PC-9 (cell line): ENCODE measurements around the gene IL17C. TPM values are rescaled to one million over a fixed set of nuclear protein-coding genes. Genes with fewer than 3 reads are reported as not detected.

Source experiments
- BruUV-seq: library from RNA; stranded (reverse); fragments of 400-500 nt; replicated peaks from 2 replicates; lab custom pipeline; 2021; lab: Mats Ljungman, UMichigan
- CTCF ChIA-PET: fragments of 300-600 bp; sonication (Branson Sonifier 250); formaldehyde crosslinking; loops from one replicate; lab custom pipeline; 2022; ENCODE audit warnings: antibody characterized with exemption; lab: Charles Lee
- POLR2A ChIA-PET: fragments of 300-600 bp; sonication (Branson Sonifier 250); formaldehyde crosslinking; loops from one replicate; lab custom pipeline; 2022; ENCODE audit warnings: antibody characterized with exemption; ENCODE audit not compliant: unreplicated experiment; lab: Charles Lee
- DNase-seq, 2 experiments: peaks; one replicate each; pipeline versions ENCODE4 v3.0.0 to v3.0.0-alpha.2; 2015 to 2022; ENCODE audit warnings: mixed read lengths in 1 of 2
- H2AFZ ChIP-seq: fragments of 200-600 bp; sonication (generic); 2 replicates; pipeline ENCODE4 v1.8.1; 2017; ENCODE audit warnings: antibody characterized with exemption
- H3F3A ChIP-seq: fragments of 200-600 bp; sonication (generic); 2 replicates; pipeline ENCODE4 v1.8.1; 2017; ENCODE audit warnings: antibody characterized with exemption, mild to moderate bottlenecking, low read depth; ENCODE audit not compliant: insufficient read depth
- H3K27ac ChIP-seq: fragments of 200-600 bp; sonication (generic); 2 replicates; pipeline ENCODE4 v1.6.1; 2016; ENCODE audit warnings: mixed run types
- H3K27me3 ChIP-seq: fragments of 200-600 bp; sonication (generic); 2 replicates; pipeline ENCODE4 v1.6.1; 2016; ENCODE audit warnings: low read depth, mixed run types; ENCODE audit not compliant: insufficient read depth
- H3K36me3 ChIP-seq: fragments of 200-600 bp; sonication (generic); 2 replicates; pipeline ENCODE4 v1.6.1; 2016; ENCODE audit warnings: low read depth, mixed run types
- H3K4me1 ChIP-seq: fragments of 200-600 bp; sonication (generic); replicated peaks from 2 replicates; pipeline ENCODE4 v1.6.1; 2016; ENCODE audit warnings: mixed run types; ENCODE audit not compliant: insufficient read depth
- H3K4me2 ChIP-seq: fragments of 200-600 bp; sonication (generic); 2 replicates; pipeline ENCODE4 v1.6.1; 2017; ENCODE audit warnings: mixed run types
- H3K4me3 ChIP-seq: fragments of 200-600 bp; sonication (generic); 2 replicates; pipeline ENCODE4 v1.6.1; 2016; ENCODE audit warnings: mixed run types
- H3K79me2 ChIP-seq: fragments of 200-600 bp; sonication (generic); 2 replicates; pipeline ENCODE4 v1.6.1; 2017; ENCODE audit warnings: low read depth, mixed run types
- H3K9me2 ChIP-seq: fragments of 200-600 bp; sonication (generic); 2 replicates; pipeline ENCODE4 v1.8.1; 2017; ENCODE audit warnings: mild to moderate bottlenecking; ENCODE audit not compliant: insufficient read depth
- H3K9me3 ChIP-seq: fragments of 200-600 bp; sonication (generic); 2 replicates; pipeline ENCODE4 v1.8.1; 2016; ENCODE audit warnings: low read depth; ENCODE audit not compliant: insufficient read depth
- H4K20me1 ChIP-seq: fragments of 200-600 bp; sonication (generic); 2 replicates; pipeline ENCODE4 v1.8.1; 2017; ENCODE audit not compliant: insufficient read depth
- CTCF ChIP-seq: fragments of 200-600 bp; sonication (generic); conservative IDR thresholded peaks from 2 replicates; pipeline ENCODE4 v1.6.1; 2017; ENCODE audit warnings: mixed run types, antibody characterized with exemption, mild to moderate bottlenecking, moderate library complexity
- EZH2 ChIP-seq: fragments of 200-600 bp; sonication (generic); IDR thresholded peaks from 2 replicates; pipeline ENCODE4 v1.8.0; 2017; ENCODE audit warnings: antibody characterized with exemption, low read depth
- intact Hi-C: fragments of 100-400 bp; cut with micrococcal nuclease; formaldehyde crosslinking; loops from one replicate; pipeline ENCODE4 v1.10.0; 2022; ENCODE audit not compliant: unreplicated experiment
- total RNA-seq: library from RNA; stranded (reverse); gene quantifications from 2 replicates; pipeline ENCODE4 v1.2.3, GENCODE V29; 2021

IL17C gene
- total RNA-seq, 1 experiment from 2014 or later = not detected

- H3K4me1 ChIP-seq = no peaks in the 10 kb centered on the region
- H4K20me1 ChIP-seq = no peaks in the 10 kb centered on the region
- H3K4me2 ChIP-seq = no peak overlapping the region
- H3K27ac ChIP-seq = no peak overlapping the region
- no peaks in the 10 kb centered on the region for H3K36me3 ChIP-seq
- POLR2A ChIA-PET = no interaction called here
- no peaks in the 10 kb centered on the region for H3K79me2 ChIP-seq
- BruUV-seq = no TSS peak
- intact Hi-C loops = no loop called here
- CTCF ChIA-PET = no interaction called here
- no peaks in the 10 kb centered on the region for H3K9me3 ChIP-seq
- H2AFZ ChIP-seq = no peak overlapping the region
- no peaks in the 10 kb centered on the region for H3K27me3 ChIP-seq
- DNase-seq = no peak
- H3F3A ChIP-seq = 0 out of 2 replicates have a peak, but pooled peaks cover 3% of the 10 kb centered on the region
- H3K4me3 ChIP-seq = no peak overlapping the region
- no peaks in the 10 kb centered on the region for H3K9me2 ChIP-seq
- TF ChIP-seq EZH2 = no peak
- TF ChIP-seq CTCF = no peak; the same call in 1 of the 2 replicates
Observed at GRCh38 chr16:88633684-88634140, 4.7 kb upstream of the IL17C start.

DNA sequence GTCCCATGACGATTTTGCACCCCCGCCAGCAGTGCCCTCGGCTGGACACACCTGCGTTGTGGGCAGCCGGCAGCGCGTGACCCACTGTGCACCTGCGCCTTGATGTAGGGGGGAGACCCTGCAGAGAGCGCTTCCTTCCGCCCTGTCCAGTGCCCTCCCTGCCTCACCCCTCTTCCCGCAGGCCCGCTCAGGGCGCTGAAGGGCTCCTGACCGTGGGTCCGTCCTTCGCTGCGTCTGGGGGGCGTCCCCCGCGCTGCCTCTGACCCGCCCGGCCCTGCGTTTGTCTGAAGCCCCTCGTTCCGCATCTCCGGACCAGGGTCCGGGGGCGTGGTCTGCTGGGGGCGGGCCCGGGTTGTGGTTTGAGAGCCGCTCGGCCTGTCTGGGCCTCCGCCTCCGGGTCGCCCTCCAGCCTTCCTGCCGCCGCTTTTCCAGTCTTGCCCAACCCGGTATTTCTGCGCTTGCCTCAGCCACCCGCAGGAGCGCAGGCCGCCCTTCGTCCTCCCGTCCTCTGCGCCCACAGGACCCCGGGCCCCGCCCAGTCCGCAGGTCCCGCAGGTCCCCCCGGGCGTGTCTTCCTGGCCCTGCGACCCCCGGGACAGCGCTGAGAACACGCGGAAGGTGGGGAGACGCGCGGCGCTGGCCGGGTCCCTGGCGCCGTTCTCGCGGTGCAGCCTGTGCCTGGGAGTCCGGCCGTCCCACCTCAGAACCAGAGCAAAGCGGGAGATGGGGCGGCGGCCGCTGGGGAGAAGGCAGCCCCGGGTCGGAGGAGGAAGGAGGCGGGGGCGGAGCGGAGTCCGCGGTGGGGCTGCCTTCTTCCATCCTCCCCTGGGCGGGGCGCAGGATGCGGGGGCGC is 4.0 kb upstream of the IL17C start:
- Histone ChIP-seq H2AFZ (no peak overlapping the region), H3F3A (0 out of 2 replicates have a peak, but pooled peaks cover 3% of the 10 kb centered on the region), H3K27me3 (no peaks in the 10 kb centered on the region), H3K9me3 (no peaks in the 10 kb centered on the region), H3K4me1 (no peaks in the 10 kb centered on the region), H3K4me2 (no peak overlapping the region), H3K27ac (no peak overlapping the region), H3K79me2 (no peaks in the 10 kb centered on the region), H3K36me3 (no peaks in the 10 kb centered on the region), H4K20me1 (no peaks in the 10 kb centered on the region), H3K9me2 (no peaks in the 10 kb centered on the region), H3K4me3 (no peak overlapping the region)
- ChIA-PET CTCF (no interaction called here), POLR2A (no interaction called here)
- intact Hi-C loops = no loop called here
- DNase-seq = no peak
- BruUV-seq = no TSS peak
- TF ChIP-seq EZH2 (no peak), CTCF (no peak)

DNA sequence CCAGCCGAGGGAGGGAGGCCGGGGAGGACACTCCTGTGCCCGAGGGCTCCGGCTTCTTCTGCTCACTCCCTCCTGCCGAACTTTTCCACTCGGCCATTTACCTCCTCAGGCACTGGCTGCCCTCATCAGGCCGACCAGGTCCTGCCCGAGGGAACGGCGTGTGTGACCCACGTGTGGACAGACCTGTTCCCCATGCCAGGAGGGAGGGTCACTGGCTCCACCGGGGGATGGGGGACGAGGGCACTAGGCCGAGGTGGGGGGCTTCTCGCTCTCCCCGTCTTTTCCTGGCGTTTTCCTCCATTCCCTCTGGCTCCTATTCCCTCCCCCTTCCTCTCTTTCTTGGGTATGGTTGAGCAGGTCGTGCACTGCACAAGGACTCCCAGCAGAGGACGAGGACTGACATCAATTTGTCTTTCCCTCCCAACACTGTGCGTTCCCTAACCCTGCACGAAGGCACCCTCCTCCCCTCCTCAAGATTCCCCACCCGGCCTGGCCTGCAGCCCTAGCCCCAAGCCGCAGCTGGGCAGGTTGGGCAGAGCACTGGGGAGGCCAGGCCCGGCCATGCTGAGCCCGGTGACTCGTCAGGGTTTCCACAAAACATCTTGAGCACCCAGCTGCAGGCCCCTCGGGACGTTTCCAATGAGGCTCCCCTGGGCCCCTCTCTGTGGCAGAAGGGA is 3.2 kb upstream of the IL17C start:
- H2AFZ ChIP-seq = no peak overlapping the region
- no peak overlapping the region for H3K4me2 ChIP-seq
- TF ChIP-seq CTCF = no peak
- no peak for TF ChIP-seq EZH2
- H3K4me3 ChIP-seq = no peak overlapping the region
- no peaks in the 10 kb centered on the region for H4K20me1 ChIP-seq
- H3K27ac ChIP-seq = no peak overlapping the region
- POLR2A ChIA-PET = no interaction called here
- H3F3A ChIP-seq = 0 out of 2 replicates have a peak, but pooled peaks cover 3% of the 10 kb centered on the region
- no peaks in the 10 kb centered on the region for H3K9me2 ChIP-seq
- no peaks in the 10 kb centered on the region for H3K36me3 ChIP-seq
- DNase-seq = no peak
- H3K27me3 ChIP-seq = no peaks in the 10 kb centered on the region
- BruUV-seq = no TSS peak
- intact Hi-C loops = no loop called here
- H3K4me1 ChIP-seq = no peaks in the 10 kb centered on the region
- no peaks in the 10 kb centered on the region for H3K9me3 ChIP-seq
- H3K79me2 ChIP-seq = no peaks in the 10 kb centered on the region
- CTCF ChIA-PET = no interaction called here
